ENCODE results near the gene CKMT2.
A peak's percentile ranks its signal among the peaks of the same experiment; 100 is the strongest.

The CKMT2 gene

GRCh38 chr5:81233080-81233634 lies at the start of gene CKMT2:
Gene CKMT2 (plus strand): TSS chr5:81233322. CDS start chr5:81251133, 17,811 bp downstream.
- peaks cover 1% of the 10 kb centered on the region for H3K36me3 Mint-ChIP-seq (ENCODE audit: low read depth)
- H3K4me3 Mint-ChIP-seq, result no peak within 1 kb of the TSS
- H3K27me3 Mint-ChIP-seq (ENCODE audit: low read depth), result no peaks in the 10 kb centered on the region
- H3K4me1 Mint-ChIP-seq (ENCODE audit: low read depth), result peaks cover 21% of the 10 kb centered on the region
- no peaks in the 10 kb centered on the region for H3K9me3 Mint-ChIP-seq
- H3K27ac Mint-ChIP-seq, result no peak within 1 kb of the TSS

GRCh38 chr5:81183811-81184748 lies 49.0 kb upstream of the CKMT2 start:
- Mint-ChIP-seq H3K36me3 (ENCODE audit: low read depth) (no peaks in the 10 kb centered on the region), H3K4me3 (no peak overlapping the region), H3K9me3 (no peaks in the 10 kb centered on the region), H3K4me1 (ENCODE audit: low read depth) (peaks cover 20% of the 10 kb centered on the region), H3K27me3 (ENCODE audit: low read depth) (no peaks in the 10 kb centered on the region), H3K27ac (no peak overlapping the region)

- Mint-ChIP-seq H3K27me3 (ENCODE audit: low read depth) (no peaks in the 10 kb centered on the region), H3K9me3 (no peaks in the 10 kb centered on the region), H3K27ac (no peak overlapping the region), H3K4me1 (ENCODE audit: low read depth) (peaks cover 20% of the 10 kb centered on the region), H3K4me3 (no peak overlapping the region), H3K36me3 (ENCODE audit: low read depth) (no peaks in the 10 kb centered on the region)
Measured at GRCh38 chr5:81184749-81185110, 48.4 kb upstream of the CKMT2 start.

- H3K4me1 Mint-ChIP-seq (ENCODE audit: low read depth), result peaks cover 18% of the 10 kb centered on the region
- H3K36me3 Mint-ChIP-seq (ENCODE audit: low read depth), result no peaks in the 10 kb centered on the region
- H3K27ac Mint-ChIP-seq, result peak overlapping the region; percentile 78
- H3K9me3 Mint-ChIP-seq, result no peaks in the 10 kb centered on the region
- H3K4me3 Mint-ChIP-seq, result peak overlapping the region; percentile 33
- peaks cover 3% of the 10 kb centered on the region for H3K27me3 Mint-ChIP-seq (ENCODE audit: low read depth)
Measured at GRCh38 chr5:81187885-81188284, 45.2 kb upstream of the CKMT2 start.

GRCh38 chr5:81188962-81189361 lies 44.2 kb upstream of the CKMT2 start:
- H3K4me1 Mint-ChIP-seq (ENCODE audit: low read depth), result peaks cover 12% of the 10 kb centered on the region
- H3K27ac Mint-ChIP-seq, result no peak overlapping the region
- no peaks in the 10 kb centered on the region for H3K9me3 Mint-ChIP-seq
- no peaks in the 10 kb centered on the region for H3K36me3 Mint-ChIP-seq (ENCODE audit: low read depth)
- H3K27me3 Mint-ChIP-seq (ENCODE audit: low read depth), result peaks cover 3% of the 10 kb centered on the region
- no peak overlapping the region for H3K4me3 Mint-ChIP-seq

- peaks cover 15% of the 10 kb centered on the region for H3K4me1 Mint-ChIP-seq (ENCODE audit: low read depth)
- no peak overlapping the region for H3K27ac Mint-ChIP-seq
- peaks cover 3% of the 10 kb centered on the region for H3K27me3 Mint-ChIP-seq (ENCODE audit: low read depth)
- no peaks in the 10 kb centered on the region for H3K9me3 Mint-ChIP-seq
- H3K36me3 Mint-ChIP-seq (ENCODE audit: low read depth), result peaks cover 2% of the 10 kb centered on the region
- no peak overlapping the region for H3K4me3 Mint-ChIP-seq
Measured at GRCh38 chr5:81189875-81190498, 43.1 kb upstream of the CKMT2 start.

- H3K36me3 Mint-ChIP-seq (ENCODE audit: low read depth), result peaks cover 2% of the 10 kb centered on the region
- H3K27me3 Mint-ChIP-seq (ENCODE audit: low read depth), result peaks cover 3% of the 10 kb centered on the region
- H3K9me3 Mint-ChIP-seq, result no peaks in the 10 kb centered on the region
- peaks cover 16% of the 10 kb centered on the region for H3K4me1 Mint-ChIP-seq (ENCODE audit: low read depth)
- H3K27ac Mint-ChIP-seq, result no peak overlapping the region
- no peak overlapping the region for H3K4me3 Mint-ChIP-seq
Measured at GRCh38 chr5:81191726-81192372, 41.3 kb upstream of the CKMT2 start.

GRCh38 chr5:81192373-81192750 lies 40.8 kb upstream of the CKMT2 start:
- Mint-ChIP-seq H3K27ac (no peak overlapping the region), H3K4me3 (no peak overlapping the region), H3K27me3 (ENCODE audit: low read depth) (peaks cover 3% of the 10 kb centered on the region), H3K9me3 (no peaks in the 10 kb centered on the region), H3K36me3 (ENCODE audit: low read depth) (peaks cover 2% of the 10 kb centered on the region), H3K4me1 (ENCODE audit: low read depth) (peaks cover 16% of the 10 kb centered on the region)

GRCh38 chr5:81194633-81195334 lies 38.3 kb upstream of the CKMT2 start:
- Mint-ChIP-seq H3K4me1 (ENCODE audit: low read depth) (peaks cover 5% of the 10 kb centered on the region), H3K36me3 (ENCODE audit: low read depth) (peaks cover 2% of the 10 kb centered on the region), H3K27me3 (ENCODE audit: low read depth) (peaks cover 3% of the 10 kb centered on the region), H3K9me3 (no peaks in the 10 kb centered on the region), H3K4me3 (peak overlapping the region; percentile 27), H3K27ac (peak overlapping the region; percentile 23)

GRCh38 chr5:81195335-81195929 lies 37.7 kb upstream of the CKMT2 start:
- Mint-ChIP-seq H3K4me1 (ENCODE audit: low read depth) (peaks cover 5% of the 10 kb centered on the region), H3K36me3 (ENCODE audit: low read depth) (peaks cover 2% of the 10 kb centered on the region), H3K9me3 (no peaks in the 10 kb centered on the region), H3K4me3 (no peak overlapping the region), H3K27ac (no peak overlapping the region), H3K27me3 (ENCODE audit: low read depth) (peaks cover 3% of the 10 kb centered on the region)

GRCh38 chr5:81202655-81203054 lies 30.5 kb upstream of the CKMT2 start:
- Mint-ChIP-seq H3K9me3 (no peaks in the 10 kb centered on the region), H3K4me1 (ENCODE audit: low read depth) (peaks cover 1% of the 10 kb centered on the region), H3K4me3 (no peak overlapping the region), H3K27ac (no peak overlapping the region), H3K36me3 (ENCODE audit: low read depth) (no peaks in the 10 kb centered on the region), H3K27me3 (ENCODE audit: low read depth) (no peaks in the 10 kb centered on the region)

GRCh38 chr5:81203729-81204128 lies 29.4 kb upstream of the CKMT2 start:
- no peak overlapping the region for H3K4me3 Mint-ChIP-seq
- H3K27ac Mint-ChIP-seq, result no peak overlapping the region
- H3K36me3 Mint-ChIP-seq (ENCODE audit: low read depth), result no peaks in the 10 kb centered on the region
- H3K4me1 Mint-ChIP-seq (ENCODE audit: low read depth), result peaks cover 1% of the 10 kb centered on the region
- H3K9me3 Mint-ChIP-seq, result no peaks in the 10 kb centered on the region
- H3K27me3 Mint-ChIP-seq (ENCODE audit: low read depth), result no peaks in the 10 kb centered on the region

GRCh38 chr5:81204205-81204604 lies 28.9 kb upstream of the CKMT2 start:
- Mint-ChIP-seq H3K36me3 (ENCODE audit: low read depth) (no peaks in the 10 kb centered on the region), H3K27ac (no peak overlapping the region), H3K4me3 (no peak overlapping the region), H3K27me3 (ENCODE audit: low read depth) (no peaks in the 10 kb centered on the region), H3K4me1 (ENCODE audit: low read depth) (peaks cover 1% of the 10 kb centered on the region), H3K9me3 (no peaks in the 10 kb centered on the region)

- Mint-ChIP-seq H3K9me3 (no peaks in the 10 kb centered on the region), H3K36me3 (ENCODE audit: low read depth) (no peaks in the 10 kb centered on the region), H3K4me3 (no peak overlapping the region), H3K27ac (no peak overlapping the region), H3K27me3 (ENCODE audit: low read depth) (no peaks in the 10 kb centered on the region), H3K4me1 (ENCODE audit: low read depth) (peaks cover 1% of the 10 kb centered on the region)
Measured at GRCh38 chr5:81205058-81205457, 28.1 kb upstream of the CKMT2 start.
